Fibroblast of lung (primary cell): Measurements from ENCODE around the gene TXK. TPM values are rescaled to one million over a fixed set of nuclear protein-coding genes. Genes with fewer than 3 reads are reported as not detected.

Experiments
- DNase-seq, 2 donors: peaks; one replicate each; pipeline versions ENCODE4 v3.0.0 to v3.0.0-alpha.2; 2010; ENCODE audit warnings: low read depth in 2 of 2
- H2AFZ ChIP-seq: 2 replicates; pipeline ENCODE4 v1.5.1; 2012; ENCODE audit warnings: low read length, control low read depth, inconsistent platforms
- H3K27ac ChIP-seq: 2 replicates; pipeline ENCODE4 v1.5.1; 2011; ENCODE audit warnings: low read length, control low read depth; ENCODE audit not compliant: insufficient read depth
- H3K27me3 ChIP-seq: 2 replicates; pipeline ENCODE4 v1.5.1; 2011; ENCODE audit warnings: mild to moderate bottlenecking, low read length; ENCODE audit not compliant: control insufficient read depth, insufficient read depth
- H3K36me3 ChIP-seq: 2 replicates; pipeline ENCODE4 v1.5.1; 2011; ENCODE audit warnings: low read length; ENCODE audit not compliant: control insufficient read depth, insufficient read depth
- H3K4me1 ChIP-seq: 2 replicates; pipeline ENCODE4 v1.5.1; 2011; ENCODE audit warnings: low read length; ENCODE audit not compliant: control insufficient read depth, insufficient read depth; ENCODE audit errors: extremely low read depth
- H3K4me2 ChIP-seq: 2 replicates; pipeline ENCODE4 v1.5.1; 2011; ENCODE audit warnings: low read length, control low read depth; ENCODE audit not compliant: insufficient read depth; ENCODE audit errors: extremely low read depth
- H3K4me3 ChIP-seq, 4 experiments: fragments of 200-600 bp in 1 of 4; sonication (generic) in 1 of 4; replicated peaks in 1 of 4; 2 replicates each; pipeline ENCODE4 v1.5.1; 2011 to 2016; ENCODE audit warnings: low read length in 4 of 4, low read depth in 3 of 4, mild to moderate bottlenecking in 3 of 4, control low read depth in 2 of 4, inconsistent platforms in 1 of 4, mixed read lengths in 1 of 4; ENCODE audit not compliant: insufficient read depth in 1 of 4; ENCODE audit errors: control extremely low read depth in 1 of 4
- H3K79me2 ChIP-seq: 2 replicates; pipeline ENCODE4 v1.5.1; 2012; ENCODE audit warnings: mild to moderate bottlenecking, low read length, inconsistent platforms; ENCODE audit not compliant: control insufficient read depth, insufficient read depth
- H3K9ac ChIP-seq: 2 replicates; pipeline ENCODE4 v1.5.1; 2011; ENCODE audit warnings: mild to moderate bottlenecking, low read length, control low read depth; ENCODE audit not compliant: insufficient read depth
- H3K9me3 ChIP-seq: 2 replicates; pipeline ENCODE4 v1.5.1; 2012; ENCODE audit warnings: low read depth, low read length; ENCODE audit not compliant: control insufficient read depth, insufficient read depth
- H4K20me1 ChIP-seq: 2 replicates; pipeline ENCODE4 v1.5.1; 2011; ENCODE audit warnings: low read length; ENCODE audit not compliant: control insufficient read depth, insufficient read depth; ENCODE audit errors: extremely low read depth
- CTCF ChIP-seq, 2 donors: IDR thresholded peaks in 1 of 2; conservative IDR thresholded peaks in 1 of 2; 1 replicate in 1 of 2; 2 replicates in 1 of 2; pipeline ENCODE4 v1.5.1; 2011 to 2012; ENCODE audit warnings: low read length in 2 of 2, control low read depth in 1 of 2, inconsistent platforms in 1 of 2, low read depth in 1 of 2, mild to moderate bottlenecking in 1 of 2
- EZH2 ChIP-seq: IDR thresholded peaks from 2 replicates; pipeline ENCODE4 v1.5.1; 2012; ENCODE audit warnings: low read length, control low read depth, mild to moderate bottlenecking; ENCODE audit errors: missing control alignments
- polyA plus RNA-seq, 2 donors: library from polyadenylated mRNA; depleted of rRNA in 1 of 2; stranded (reverse) in 1 of 2; unstranded in 1 of 2; fragments of >200 nt; gene quantifications; 2 replicates each; pipeline ENCODE4 v1.2.1, GENCODE V29; 2011 to 2012; ENCODE audit warnings: missing spikeins in 1 of 2
- total RNA-seq: library from RNA; depleted of rRNA; stranded (reverse); fragments of >200 nt; gene quantifications from 2 replicates; pipeline ENCODE4 v1.2.1, GENCODE V29; 2014

Gene TXK
- total and polyA plus RNA-seq, 2 donors (not counting 1 experiment from before 2014, with no cell fraction given), result 0.05 to 0.66 TPM

GRCh38 chr4:48030470-48030869 lies 103.6 kb downstream of the TXK start:
- Histone ChIP-seq H3K9me3 (no peaks in the 10 kb centered on the region), H3K27me3 (no peaks in the 10 kb centered on the region), H3K4me2 (no peak overlapping the region), H3K9ac (no peak overlapping the region), H3K4me3 (no peak overlapping the region), H3K4me1 (no peaks in the 10 kb centered on the region), H3K79me2 (no peaks in the 10 kb centered on the region), H2AFZ (no peak overlapping the region), H4K20me1 (no peaks in the 10 kb centered on the region), H3K36me3 (no peaks in the 10 kb centered on the region), H3K27ac (no peak overlapping the region)
- DNase-seq, result no peak
- TF ChIP-seq EZH2 (no peak), CTCF (conservative IDR thresholded peaks at IDR 0.05 in 1 of 2, IDR thresholded peaks at IDR 0.05 in 1 of 2; ENCODE audit: low read depth in 1 of 2, low read length in 2 of 2) (no peak)

GRCh38 chr4:48028696-48029095 lies 105.4 kb downstream of the TXK start:
- Histone ChIP-seq H3K79me2 (no peaks in the 10 kb centered on the region), H3K4me3 (no peak overlapping the region), H2AFZ (no peak overlapping the region), H3K27ac (no peak overlapping the region), H3K27me3 (no peaks in the 10 kb centered on the region), H3K4me1 (no peaks in the 10 kb centered on the region), H3K4me2 (no peak overlapping the region), H3K9ac (no peak overlapping the region), H3K9me3 (no peaks in the 10 kb centered on the region), H3K36me3 (no peaks in the 10 kb centered on the region), H4K20me1 (no peaks in the 10 kb centered on the region)
- no peak for TF ChIP-seq EZH2
- no peak for TF ChIP-seq CTCF (conservative IDR thresholded peaks at IDR 0.05 in 1 of 2, IDR thresholded peaks at IDR 0.05 in 1 of 2; ENCODE audit: low read depth in 1 of 2, low read length in 2 of 2)
- no peak for DNase-seq

- no peaks in the 10 kb centered on the region for H4K20me1 ChIP-seq
- no peak for TF ChIP-seq CTCF (conservative IDR thresholded peaks at IDR 0.05 in 1 of 2, IDR thresholded peaks at IDR 0.05 in 1 of 2; ENCODE audit: low read depth in 1 of 2, low read length in 2 of 2)
- TF ChIP-seq EZH2, result no peak
- no peaks in the 10 kb centered on the region for H3K4me1 ChIP-seq
- H3K79me2 ChIP-seq, result no peaks in the 10 kb centered on the region
- no peak for DNase-seq
- H3K27me3 ChIP-seq, result no peaks in the 10 kb centered on the region
- H3K36me3 ChIP-seq, result no peaks in the 10 kb centered on the region
- no peak overlapping the region for H3K27ac ChIP-seq
- no peak overlapping the region for H3K9ac ChIP-seq
- no peak overlapping the region for H2AFZ ChIP-seq
- H3K4me3 ChIP-seq, result no peak overlapping the region
- H3K9me3 ChIP-seq, result no peaks in the 10 kb centered on the region
- H3K4me2 ChIP-seq, result no peak overlapping the region
These were observed 106.4 kb downstream of the TXK start for GRCh38 chr4:48027653-48028052.
